GM12891 (cell line): ENCODE results near the gene PSTPIP1.

ENCODE experiments used
- POLR2A ChIP-seq: IDR thresholded peaks from 2 replicates; pipeline ENCODE4 v1.6.1; 2011; ENCODE audit warnings: low read depth, low read length, control low read depth
- POU2F2 ChIP-seq: IDR thresholded peaks from 2 replicates; pipeline ENCODE4 v1.6.1; 2011; ENCODE audit warnings: low read depth, mild to moderate bottlenecking, control low read depth, low read length, moderate library complexity
- TAF1 ChIP-seq: IDR thresholded peaks from 2 replicates; pipeline ENCODE4 v1.6.1; 2011; ENCODE audit warnings: low read depth, low read length, control low read depth

DNA sequence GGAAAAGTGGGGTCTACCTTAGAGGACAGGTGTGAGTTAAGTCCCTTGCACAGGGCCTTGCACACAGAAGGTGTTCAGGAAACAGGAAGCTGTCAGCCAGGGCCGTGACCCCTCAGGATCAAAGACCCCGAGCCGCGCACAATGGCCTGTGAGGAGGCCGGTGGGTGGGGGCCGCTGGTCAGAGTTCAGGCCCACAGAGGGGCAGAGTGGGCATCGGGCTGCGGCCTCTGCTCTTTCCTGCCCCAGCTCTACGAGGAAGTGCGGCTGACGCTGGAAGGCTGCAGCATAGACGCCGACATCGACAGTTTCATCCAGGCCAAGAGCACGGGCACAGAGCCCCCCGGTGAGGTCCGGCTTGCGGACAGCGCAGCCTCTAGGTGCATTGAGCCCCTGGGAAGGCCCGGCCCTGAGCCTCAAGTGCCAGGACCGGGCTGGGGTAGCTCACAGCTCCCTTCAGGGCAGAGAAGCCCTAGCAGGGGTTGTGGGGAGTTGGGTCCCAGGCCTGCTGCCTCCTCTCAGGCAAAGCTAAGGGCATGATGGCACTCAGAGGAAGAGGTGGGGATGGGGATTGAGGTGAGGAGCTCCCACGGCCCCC is 37.2 kb downstream of the PSTPIP1 start:
- TF ChIP-seq POLR2A (no peak), TAF1 (no peak), POU2F2 (no peak)
